GM18858 (cell line): ENCODE data around the gene NFIC.
"Not testable (repeated sequence)": the region's sequence is repeated elsewhere in the genome, so short reads cannot be mapped to it uniquely, and the experiment has no call there.

Experiments
- ATAC-seq: cut with Tn5 transposase; IDR thresholded peaks from one replicate; pipeline ENCODE4 v1.9.1; 2021; ENCODE audit not compliant: unreplicated experiment

The NFIC gene

DNA sequence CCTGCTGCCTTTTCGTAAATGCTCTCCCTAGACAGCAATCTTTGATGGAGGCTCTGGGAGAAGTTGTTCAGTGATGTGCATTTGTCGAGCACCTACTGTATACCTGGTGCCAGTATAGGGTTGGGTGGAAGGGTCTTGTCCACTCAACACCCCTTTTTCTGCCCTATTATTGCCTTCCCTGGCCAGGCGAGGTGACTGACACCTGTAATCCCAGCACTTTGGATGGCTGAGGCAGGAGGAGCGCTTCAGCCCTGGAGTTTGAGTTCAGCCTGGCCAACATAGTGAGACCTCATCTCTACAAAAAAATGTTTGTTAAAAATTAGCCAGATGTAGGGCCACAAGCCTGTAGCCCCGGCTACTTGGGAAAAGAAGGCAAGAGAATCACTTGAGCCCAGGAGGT lies 49.3 kb downstream of the NFIC start:
- ATAC-seq: no peak

DNA sequence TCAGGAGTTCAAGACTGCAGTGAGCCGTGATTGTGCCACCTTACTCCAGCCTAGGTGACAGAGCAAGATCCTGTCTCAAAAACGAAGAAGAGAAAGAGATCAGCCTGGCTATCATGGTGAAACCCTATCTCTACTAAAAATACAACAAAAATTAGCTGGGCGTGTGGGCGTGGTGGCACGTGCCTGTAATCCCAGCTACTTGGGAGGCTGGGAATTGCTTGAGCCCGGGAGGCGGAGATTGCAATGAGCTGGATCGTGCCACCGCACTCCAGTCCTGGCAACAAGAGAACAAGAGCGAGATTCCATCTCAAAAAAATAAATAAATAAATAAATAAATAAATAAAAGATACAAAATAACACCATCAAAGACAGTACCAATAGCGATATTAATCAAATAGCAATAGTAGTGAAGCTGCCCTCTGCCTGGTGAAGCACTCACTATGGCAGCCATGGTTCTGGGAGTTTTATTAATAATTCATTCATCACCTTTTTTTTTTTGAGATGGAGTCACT lies 53.9 kb downstream of the NFIC start:
- no peak for ATAC-seq

DNA sequence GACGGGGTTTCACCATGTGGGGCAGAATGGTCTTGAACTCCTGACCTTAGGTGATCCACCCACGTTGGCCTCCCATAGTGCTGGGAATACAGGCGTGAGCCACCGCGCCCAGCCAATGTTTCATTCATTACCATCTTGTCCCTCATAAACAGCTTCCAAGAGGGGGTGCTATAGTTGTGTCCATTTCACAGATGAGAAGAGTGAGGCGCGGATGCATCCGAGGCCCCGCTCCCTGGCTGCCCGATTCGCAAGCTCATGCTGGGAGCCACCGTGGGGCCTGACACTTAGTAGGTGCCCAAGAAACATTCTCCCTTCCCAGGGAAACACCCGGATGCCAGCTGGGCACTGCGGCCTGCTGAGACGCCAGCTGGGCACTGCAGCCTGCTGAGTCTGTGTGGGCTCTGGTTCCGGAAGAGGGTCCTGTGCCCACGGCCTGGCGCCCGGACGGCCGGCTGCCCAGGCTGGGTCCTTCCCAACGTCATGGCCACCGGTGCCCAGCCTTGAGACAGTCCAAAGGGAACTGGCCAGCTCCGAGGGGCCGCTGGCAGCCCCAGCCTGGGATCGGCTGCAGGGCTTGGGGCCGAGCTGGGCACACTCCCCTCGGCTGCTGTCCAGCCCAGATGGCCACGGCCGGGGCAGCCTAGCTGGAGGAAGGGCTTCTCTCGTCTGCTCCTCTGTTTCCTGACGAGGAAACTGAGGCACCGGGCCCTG lies 54.7 kb downstream of the NFIC start:
- no peak for ATAC-seq

DNA sequence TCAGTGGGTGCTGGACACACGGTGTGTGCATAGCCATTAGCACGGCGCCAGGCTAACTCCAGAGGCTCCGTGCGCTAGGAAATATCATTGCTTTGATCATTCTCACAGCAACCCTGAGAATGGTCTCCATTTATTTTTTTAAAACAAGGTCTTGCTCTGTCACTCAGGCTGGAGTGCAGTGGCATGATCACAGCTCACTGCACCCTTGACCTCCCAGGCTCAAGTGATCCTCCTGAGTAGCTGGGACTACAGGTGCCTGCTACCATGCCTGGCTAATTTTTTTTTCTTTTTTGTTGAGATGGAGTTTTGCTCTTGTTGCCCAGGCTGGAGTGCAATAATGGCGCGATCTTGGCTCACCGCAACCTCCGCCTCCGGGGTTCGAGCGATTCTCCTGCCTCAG lies 55.3 kb downstream of the NFIC start:
- not testable (repeated sequence) for ATAC-seq

DNA sequence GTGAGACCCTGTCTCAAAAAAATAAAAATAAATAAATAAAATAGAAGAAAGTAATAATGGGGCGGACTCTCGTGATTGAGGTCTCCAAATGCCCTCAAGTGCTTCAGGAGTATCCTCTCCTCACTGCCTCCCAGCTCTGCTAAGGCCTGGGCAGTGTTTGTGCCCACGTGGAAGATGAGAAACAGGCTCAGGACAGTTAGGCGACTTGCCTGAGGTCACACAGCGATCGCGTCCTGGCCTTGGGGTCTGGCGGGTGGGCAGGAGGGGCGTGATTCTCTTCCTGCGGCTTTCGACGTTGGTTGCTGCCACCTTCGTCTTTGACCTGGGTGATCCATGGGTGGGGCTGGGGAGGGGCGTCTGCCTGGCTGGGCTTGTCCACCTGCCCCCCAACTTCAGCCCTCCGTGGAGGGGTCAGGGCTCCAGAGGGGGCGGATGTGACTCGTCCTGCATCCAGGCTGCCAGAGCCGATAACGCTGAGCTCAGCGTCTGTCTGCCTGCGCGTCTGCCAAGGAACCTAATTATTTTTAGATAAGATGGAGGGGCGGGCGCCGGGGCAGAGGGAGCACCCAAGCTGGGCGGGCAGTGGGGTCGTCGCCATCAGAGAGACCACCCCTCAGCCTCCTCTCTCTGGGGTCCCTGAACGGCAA lies 56.9 kb downstream of the NFIC start:
- ATAC-seq: no peak

DNA sequence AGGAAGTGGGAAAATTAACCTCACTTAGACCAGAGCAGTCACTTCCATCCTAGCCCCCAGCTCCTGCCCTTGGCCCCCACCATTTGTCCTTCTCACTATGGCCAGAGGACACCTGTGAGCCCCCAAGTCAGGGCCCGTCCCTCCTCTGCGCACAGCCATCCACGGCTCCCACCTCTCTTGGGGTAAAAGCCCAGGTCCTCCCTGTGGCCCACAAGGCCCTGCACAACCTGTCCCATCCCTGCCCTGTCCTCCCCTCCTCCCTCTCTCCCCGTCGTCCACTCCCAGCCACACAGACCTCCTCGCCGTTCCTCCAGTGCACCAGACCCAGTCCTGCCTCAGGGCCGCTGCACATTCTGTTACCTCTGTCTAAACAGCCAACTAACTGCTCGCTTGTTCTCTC lies 60.0 kb downstream of the NFIC start:
- ATAC-seq: no peak

DNA sequence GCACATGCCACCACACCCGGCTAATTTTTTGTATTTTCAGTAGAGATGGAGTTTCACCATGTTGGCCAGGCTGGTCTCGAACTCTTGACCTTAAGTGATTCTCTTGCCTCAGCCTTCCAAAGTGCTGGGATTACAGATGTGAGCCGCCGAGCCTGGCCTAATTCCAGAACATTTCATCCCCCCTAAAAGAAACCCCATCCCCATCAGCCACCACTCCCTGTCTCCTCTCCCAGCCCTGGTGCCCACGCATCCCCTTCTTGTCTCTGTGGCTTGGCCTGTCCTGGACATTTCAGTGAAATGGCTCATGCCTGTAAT lies 63.9 kb downstream of the NFIC start:
- ATAC-seq: not testable (repeated sequence)

DNA sequence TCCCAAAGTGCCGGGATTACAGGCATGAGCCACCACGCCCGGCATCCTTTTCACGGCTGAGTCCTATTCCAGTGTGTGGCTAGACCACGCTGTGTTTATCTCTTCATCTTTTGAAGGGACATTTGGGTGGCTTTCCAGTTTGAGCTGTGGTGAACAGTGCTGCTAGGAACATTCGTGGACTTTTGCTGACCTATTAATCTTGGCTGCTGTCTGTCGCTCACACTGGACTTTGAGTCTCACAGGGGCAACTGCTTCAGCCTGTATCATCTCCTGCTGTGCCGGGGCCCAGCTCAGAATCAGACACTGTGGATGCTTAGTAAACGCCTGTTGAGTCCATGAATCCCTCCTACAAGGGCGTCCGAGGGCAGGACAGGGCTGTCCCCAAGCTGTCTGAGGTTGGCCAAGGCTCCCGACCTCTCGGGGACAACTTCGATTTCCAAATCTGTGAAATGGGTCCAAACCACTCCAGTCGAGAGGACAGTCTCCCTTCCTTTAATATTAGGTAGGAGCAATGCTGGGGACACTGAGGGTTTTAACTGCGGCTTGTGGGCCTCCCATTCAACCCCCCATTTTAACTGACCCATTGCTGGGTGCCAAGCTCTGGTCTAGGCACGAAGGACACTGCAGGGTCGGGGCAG lies 65.5 kb downstream of the NFIC start:
- ATAC-seq: no peak

DNA sequence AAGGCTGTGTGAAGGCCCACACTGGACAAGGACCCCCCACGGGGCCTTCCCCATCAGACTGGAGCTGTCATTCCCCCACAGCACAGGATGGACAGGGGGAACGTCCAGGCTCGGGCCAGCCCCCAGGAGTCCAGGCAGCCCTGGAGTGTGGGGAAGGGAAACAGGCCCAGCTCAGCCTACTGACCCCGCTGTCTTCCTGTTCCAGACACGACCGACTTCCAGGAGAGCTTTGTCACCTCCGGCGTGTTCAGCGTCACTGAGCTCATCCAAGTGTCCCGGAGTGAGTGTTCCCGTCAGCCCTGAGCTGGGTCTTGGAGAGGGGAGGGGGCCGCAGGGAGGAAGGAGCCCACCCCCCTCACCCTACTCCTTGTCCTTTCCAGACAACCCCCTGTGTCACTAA lies 66.9 kb downstream of the NFIC start:
- ATAC-seq: no peak

DNA sequence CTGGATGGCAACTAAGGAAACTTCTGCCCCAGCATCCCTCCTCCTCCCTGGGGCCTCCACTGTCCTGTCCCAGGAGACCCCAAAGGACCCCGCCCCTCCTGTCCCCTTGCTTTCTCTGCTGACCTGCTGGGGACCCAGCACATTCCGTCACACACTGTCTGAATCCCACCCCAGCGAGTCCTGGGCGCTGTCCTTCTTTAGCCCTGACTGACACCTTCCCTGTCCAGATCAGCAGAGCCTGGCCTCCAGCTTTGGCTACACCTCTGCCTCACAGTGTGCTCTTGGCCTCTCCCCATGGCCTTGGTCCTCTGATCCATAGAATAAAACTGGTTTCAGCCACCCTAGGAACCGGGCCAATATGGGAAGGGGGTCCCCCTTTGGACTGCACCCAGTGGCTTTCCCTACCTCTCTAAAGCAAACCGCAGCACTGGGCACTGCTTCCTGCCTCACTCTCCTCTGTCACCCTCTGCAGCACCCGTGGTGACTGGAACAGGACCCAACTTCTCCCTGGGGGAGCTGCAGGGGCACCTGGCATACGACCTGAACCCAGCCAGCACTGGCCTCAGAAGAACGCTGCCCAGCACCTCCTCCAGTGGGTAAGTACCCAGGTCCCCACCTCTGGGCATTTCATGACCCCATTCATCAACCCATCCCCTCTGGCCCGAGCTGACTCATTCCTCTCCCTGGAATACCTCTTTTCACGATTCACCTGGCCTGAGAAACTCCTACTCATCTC lies 67.6 kb downstream of the NFIC start:
- ATAC-seq: no peak

DNA sequence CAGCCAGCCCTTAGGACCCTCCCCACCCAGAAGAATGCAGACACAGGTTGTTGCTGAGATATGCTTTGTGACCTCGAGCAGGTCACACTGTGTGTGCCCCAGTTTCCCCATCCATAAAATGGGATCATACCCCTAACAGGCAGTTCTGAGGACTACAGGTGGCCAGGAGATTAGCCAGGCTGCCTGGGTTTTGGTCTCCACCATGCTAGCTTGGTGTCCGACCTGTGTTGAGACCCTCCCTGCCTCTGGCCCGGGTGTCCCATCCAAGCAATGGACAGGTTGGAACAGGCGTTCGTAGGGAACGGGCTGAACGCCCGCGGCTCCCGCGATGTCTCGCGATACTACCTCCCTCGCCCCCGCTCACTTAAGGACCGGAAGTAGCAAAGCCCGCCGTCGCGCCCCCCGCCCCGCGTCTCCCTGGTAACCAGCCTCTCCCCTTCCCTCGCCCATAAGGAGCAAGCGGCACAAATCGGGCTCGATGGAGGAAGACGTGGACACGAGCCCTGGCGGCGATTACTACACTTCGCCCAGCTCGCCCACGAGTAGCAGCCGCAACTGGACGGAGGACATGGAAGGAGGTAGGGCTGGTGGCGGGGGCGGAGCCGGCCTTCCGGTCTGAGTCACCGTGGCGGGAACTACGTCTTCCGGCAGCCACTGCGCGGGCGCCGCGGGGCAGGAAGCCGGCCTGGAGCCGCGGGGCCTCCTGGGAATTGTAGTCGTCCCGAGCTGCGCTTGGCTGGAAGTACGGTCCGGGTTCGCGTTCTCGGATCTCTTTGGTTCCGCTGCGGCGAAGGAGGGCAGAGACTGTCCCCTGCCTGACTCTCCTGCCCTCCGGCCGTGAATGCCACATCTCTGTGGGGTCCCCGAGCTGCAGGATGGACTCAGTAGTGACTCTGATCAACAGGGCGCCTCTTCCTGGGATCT lies 68.5 kb downstream of the NFIC start:
- peak; percentile 57 for ATAC-seq

DNA sequence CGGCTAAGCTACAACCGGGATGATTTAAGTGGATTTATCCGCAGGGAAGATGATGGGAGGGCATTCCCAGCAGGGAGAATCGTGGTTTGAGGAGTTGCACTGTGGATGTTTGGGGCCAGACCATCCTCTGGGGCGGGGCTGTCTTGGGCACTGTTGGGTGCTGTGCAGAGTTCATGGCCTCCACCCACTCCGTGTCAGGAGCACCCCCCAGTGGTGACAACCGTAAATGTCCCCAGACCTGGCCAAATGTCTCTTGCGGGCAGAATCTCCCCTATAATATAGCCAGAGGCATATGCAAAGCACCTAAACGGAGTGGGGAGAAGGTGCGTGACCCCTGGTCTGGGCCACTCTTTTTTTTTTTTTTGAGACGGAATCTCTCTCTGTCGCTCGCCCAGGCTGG lies 73.7 kb downstream of the NFIC start:
- no peak for ATAC-seq

DNA sequence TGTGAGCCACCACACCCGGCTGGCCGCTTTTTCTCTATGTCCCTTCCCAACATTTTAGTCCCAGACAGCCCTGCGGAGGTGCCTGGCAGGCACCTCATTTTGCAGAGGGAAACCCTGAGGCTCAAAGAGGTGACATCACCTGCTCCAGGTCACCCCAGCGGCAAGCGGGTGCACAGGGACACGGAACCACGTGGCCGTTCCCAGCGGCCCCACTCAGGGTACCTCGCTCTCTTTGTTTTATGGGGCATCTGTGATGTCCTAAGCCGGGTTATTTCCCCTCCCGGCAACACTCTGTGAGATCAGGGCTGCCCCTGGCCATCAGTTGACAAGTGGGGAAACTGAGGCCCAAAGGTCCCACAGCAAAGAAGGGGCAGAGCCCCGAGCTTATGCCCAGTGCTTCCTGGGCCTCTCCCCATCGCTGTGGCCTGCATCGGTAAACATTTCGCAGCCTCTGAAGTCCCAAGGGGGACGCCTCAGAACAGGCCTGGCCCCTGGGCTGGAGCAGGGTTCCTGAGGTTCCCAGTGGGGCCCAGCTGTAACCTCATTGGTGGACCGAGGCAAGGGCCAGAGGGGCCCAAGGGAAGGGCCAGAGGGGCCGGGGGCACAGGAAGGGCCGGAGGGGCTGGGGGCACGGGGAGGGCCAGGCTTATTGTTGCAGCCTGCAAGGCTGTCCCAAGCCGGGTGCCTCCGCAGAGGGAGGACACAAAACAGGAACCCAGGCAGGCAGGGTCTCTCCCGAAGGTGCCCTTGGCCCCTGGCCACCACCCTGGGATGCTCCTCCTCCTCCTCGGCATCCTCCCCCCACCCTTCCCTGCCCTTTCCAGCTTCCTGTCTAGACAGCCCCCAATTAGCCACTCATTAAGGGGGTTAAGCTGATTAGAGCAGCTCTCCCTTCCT lies 75.0 kb downstream of the NFIC start:
- ATAC-seq: no peak

DNA sequence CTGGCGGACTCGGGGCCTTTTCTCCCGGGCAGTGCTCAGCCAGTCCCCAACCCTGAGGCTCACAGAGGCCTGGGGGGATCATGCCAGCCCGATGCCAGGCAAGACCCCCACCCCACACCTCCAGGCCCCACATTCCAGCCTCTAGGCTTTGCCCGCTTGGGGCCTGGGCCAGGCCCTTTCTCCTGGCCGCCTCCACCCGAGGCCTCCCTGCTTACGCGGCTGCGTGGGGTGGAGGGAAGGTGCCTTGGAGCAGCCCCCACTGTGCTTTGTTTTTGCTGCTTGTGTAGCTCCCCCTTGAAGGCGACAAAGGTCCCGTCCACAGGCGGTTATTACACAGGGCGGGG lies 75.6 kb downstream of the NFIC start:
- no peak for ATAC-seq

DNA sequence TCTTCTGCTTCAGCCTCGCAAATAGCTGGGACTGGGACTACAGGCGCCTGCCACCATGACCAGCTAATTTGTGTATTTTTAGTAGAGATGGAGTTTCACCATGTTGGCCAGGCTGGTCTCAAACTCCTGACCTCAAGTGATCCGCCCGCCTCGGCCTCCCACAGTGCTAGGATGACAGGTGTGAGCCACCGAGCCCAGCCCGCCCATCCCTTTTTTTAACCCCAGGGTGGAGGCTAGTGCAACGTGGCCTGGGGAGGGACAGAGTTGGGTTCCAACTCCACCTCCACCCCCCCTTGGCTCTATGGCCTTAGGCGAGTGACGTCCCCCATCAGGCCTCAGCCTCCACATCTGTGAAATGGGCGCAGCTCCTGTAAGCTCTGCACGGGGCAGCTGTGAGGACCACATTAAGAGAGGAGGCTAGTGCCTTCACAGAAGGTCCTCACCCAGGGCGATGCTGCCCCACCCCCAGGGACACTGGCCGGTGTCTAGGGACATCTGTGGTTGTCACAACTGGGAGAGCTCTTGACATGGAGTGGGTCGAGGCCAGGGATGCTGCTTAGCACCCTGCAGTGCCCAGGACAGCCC lies 76.2 kb downstream of the NFIC start:
- no peak for ATAC-seq

DNA sequence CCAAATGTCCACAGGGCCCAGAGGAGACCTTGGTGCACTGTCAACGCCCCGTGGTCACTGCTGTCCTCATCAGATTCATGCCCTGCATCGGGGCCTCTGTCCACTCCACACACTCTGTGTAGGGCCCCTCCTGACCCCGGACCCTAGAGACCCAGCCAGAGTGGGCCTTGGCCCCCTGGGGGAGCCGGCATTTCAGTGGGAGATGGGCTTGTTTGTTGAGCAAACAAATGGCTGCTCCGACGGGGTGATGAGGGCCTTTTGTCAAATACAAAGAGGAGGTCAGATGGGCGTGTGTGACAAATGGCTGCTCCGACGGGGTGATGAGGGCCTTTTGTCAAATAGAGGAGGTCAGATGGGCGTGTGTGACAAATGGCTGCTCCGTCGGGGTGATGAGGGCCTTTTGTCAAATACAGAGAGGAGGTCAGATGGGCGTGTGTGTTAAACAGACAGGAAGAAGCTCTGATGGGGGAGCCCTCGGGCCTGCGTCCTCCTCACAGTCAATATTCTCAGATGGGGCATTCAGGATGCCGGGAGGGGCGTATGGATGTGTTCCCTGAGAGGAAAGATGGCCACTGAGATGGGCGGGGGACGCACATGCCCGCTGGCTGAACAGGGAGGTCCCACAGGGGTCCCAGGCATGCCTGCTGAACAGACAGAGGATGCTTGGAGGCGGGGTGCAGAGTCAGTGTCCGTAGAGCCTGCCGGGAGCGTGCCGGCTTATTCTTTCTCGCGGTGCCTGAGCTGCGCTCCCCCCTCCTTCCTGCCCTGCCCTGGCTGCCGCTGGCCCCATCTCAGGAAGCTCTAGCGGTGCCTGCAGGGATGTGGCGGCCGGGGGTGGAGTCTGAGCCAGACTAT lies 77.7 kb downstream of the NFIC start:
- ATAC-seq: no peak

DNA sequence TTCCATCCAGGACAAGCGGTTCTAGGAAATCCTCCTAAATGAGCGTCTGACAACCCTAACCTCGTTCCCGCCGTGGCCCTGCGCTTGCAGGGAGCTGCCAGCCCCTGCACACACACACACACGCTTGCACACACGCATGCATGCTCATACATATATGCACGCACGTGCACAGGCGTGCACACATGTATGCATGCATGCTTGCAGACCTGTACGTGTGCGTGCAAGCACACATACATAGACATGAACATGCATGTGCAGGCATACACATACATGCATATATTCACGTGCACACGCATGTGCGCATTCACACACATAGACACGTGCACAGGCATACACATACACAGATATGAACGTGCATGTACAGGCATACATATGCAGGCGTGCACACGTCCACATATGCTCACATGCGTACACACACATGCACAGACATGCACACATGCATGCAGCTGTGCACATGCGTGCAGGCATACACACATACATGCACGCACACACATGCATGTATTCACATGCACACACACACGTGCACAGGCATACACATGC lies 78.4 kb downstream of the NFIC start:
- no peak for ATAC-seq

DNA sequence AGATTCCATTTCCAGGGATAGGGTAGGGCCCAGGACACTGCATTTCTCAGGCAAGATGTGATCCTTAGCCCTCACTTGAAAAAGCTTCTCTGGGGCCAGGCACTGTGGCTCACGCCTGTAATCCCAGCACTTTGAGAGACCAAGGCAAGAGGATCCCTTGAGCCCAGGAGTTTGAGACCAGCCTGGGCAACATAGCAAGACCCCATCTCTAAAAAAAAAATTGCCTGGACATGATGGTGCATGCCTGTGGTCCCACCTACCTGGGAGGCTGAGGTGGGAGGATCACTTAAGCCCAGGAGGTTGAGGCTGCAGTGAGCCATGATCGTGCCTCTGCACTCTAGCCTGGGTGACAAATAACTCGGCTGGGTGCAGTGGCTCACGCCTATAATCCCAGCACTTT lies 80.3 kb downstream of the NFIC start:
- ATAC-seq: not testable (repeated sequence)
